Activated CD8-positive, alpha-beta memory T cell treated with anti-CD3 and anti-CD28 coated beads, Interleukin-2, amount 50 U/mL, for 1 hour (primary cell): ENCODE measurements around the gene LOXHD1.

Experiments
- DNase-seq: peaks from one replicate; pipeline ENCODE4 v3.0.0-alpha.2; 2020; ENCODE audit errors: extremely low read depth

Gene LOXHD1

DNA sequence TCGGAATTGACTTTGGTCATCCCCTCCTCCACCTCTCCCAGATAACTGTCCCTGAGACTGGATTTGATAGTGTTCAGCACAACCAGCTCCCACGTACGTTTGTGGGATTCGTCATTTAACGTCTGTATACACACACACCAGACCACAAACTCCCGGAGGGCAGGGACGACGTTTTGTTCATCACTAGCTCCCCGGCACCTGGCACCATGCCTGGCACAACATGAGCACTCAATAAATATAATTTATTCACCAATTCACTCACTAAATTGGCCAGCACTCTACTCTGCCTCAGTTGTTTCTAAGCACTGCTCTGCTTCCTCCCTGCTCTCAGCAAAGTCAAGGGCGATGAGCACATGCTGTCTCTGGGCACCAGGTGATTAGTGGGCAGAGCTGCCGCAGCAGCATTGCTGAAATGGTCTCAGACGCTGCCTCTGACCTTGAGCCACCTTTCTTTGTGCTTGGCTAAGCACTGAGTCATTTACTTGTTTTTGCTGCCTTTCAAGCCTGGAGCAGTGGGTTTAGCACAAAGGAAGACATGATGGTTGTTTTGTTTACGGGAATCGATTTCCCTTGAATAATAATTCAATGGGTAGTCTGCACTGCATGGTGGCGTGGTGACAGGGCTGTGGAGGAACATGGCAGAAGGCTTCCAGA, 19.3 kb upstream of the LOXHD1 start:
- no peak for DNase-seq

DNA sequence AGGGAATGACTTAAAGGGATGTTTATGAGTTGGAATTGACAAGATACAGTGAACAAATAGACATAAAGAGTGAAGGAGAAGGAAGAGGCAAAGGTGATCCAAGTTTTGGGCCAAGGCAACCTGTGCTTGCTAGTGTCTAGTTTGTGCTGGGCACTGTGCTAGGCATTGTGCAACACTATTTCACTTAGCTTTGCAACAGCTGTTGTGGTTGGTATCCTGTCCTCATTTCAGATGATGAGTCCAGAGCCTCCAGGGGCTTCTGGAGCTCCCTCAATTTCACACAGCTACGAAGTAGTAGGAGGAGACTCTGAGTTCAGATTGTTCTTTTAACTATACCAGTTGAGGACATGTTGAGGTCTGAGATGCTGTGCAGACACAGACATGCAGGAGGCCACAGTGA, 18.1 kb upstream of the LOXHD1 start:
- no peak for DNase-seq

DNA sequence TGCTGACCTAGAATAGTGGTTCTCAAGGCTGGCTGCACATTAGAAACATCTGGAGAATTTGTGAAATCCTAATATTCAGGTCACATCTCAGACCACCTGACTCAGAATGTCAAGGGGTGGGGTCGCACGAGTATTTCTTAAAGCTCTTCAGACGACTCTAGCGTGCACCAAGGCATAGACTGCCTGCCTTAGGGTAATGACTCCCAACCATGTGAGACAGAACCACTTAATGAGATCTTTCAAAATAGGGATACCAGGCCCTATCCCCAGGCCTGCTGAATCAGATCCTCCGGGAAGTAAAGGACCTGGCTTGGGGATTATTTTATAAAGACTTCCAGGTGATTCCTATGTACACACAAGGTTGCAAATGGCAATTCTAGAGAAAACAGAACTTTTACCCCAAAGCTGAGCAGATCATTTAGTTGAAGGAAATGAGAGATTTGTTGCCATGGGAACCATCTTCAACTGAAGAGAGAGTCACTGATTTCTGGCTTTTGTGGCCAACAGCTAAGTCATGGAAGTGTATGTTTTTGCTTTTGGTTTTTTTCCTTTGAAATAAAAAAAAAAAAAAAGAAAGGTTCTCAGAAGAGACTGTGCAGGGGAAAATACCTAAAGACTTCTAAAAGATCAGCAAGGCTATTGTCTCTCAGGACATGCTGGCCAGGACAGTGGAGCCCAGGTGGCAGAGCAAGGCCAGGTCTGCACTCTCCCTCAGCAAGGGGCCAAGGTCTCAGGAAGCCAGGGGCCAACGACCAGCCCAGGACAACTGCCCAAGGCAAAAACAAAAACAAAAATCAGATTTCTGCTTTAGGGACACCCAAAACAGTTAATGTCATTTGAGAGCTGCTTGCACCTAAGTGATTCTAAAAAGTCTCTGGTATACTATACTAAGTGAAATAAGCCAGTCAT, 15.3 kb upstream of the LOXHD1 start:
- no peak for DNase-seq

DNA sequence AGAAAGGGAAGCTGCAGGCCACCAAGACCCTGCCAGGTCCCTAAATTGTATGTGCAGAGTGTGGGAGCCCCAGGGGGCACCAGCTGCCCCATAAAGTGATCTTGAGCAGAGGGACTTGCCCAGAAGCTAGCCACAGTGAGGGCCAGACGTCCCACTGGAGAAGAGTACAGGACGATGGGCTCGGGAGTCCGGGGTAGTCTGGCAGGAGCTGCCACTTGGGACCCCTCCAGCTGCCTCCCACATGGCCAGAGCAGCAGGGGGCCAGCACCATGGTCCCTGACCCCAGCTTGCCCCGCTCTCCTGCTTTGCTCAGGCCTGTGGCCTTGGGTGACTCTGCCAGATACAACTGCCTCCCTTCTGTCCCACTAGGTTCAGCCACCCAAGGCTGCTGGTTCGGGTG, 11.7 kb upstream of the LOXHD1 start:
- DNase-seq = no peak

DNA sequence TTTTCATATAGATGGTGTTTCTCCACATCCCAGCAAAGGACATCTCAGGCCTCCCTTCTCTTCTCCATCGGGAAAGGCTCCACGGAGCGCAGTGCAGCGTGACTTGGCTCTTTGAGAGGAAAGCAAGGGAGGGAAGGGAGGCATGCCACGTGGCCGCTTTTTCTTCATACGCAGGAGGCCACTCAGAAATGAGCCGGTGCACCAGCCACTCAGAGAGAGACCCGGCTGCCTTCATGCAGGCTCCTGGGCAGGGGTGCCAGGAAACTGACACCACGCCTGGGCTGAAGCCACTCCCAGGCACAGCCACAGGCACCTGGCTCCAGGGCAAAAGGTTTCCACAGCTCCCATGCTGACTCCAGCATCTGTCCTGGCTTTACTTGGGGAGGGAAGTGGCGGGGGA, 11.1 kb upstream of the LOXHD1 start:
- DNase-seq = no peak

DNA sequence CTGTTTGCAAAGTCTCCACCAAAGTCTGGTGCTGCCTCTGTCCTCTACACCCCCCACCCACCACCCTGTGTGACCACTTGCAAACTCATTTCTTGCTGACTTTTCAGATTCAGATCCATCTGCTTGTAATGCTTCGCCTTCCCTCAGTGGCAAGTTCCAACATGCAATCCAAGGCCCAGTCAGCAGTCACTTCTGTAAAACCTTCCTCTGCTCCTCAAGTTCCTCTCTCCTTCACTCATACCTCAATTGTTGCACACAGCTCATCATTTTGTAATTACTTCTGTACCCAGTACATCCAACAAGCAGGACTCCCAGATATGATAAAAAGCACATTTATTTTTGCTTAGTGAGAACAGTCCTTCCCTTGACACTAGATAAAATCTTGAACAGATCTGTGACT, 6.5 kb upstream of the LOXHD1 start:
- DNase-seq = no peak

DNA sequence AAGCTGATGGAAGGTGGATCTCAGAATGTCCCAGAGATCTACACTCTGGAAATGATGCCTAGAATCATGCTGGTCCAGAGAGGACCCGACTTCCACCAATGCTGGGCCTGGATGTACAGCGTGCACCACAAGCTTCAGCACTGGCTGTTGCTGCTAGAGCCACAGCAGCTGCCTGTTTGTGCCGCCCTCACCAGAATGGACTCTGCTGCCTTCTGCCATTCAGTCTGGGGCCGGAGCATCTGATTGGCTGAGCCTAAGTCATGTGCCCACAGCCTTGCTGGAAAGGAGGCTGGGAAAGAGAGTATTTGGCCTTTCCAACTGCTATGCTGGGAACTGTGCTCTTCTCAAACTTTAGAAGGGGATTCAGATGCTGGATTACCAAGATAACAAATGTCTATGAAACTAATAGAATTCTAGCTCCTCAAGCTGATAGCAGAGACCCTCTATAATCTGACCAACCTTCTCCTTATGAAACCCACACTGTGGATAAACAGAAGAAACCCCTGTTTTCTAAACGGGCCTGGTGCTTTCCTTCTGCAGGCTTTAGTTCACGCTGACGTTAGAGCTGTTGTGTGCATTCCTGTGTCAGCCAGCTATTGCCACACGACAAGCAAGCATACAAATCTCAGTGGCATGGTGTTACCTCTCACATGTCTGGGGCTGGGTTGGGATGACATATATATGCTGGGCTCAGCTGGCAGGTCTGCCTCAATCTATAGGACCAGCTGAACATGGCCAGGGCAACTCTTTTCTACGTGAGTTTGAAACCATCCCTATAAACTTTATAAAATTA, 4.1 kb upstream of the LOXHD1 start:
- DNase-seq = no peak

DNA sequence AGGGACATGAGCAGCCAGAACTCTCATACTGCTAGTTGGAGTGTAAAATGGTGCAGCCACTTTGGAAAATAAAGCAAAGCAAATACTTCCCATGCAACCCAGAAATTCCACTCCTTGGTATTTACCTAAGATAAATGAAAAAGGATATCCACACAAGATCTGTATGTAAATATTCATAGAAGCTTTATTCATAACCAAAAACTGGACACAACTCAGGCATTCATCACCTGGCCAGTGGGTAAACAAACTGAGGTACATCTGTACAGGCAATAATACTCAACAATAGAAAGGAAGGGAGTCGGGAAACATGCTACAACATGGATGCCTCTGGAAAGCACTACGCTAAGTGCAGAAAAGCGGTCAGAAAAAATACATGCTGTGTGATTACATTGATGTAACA, 2.5 kb upstream of the LOXHD1 start:
- DNase-seq = no peak

DNA sequence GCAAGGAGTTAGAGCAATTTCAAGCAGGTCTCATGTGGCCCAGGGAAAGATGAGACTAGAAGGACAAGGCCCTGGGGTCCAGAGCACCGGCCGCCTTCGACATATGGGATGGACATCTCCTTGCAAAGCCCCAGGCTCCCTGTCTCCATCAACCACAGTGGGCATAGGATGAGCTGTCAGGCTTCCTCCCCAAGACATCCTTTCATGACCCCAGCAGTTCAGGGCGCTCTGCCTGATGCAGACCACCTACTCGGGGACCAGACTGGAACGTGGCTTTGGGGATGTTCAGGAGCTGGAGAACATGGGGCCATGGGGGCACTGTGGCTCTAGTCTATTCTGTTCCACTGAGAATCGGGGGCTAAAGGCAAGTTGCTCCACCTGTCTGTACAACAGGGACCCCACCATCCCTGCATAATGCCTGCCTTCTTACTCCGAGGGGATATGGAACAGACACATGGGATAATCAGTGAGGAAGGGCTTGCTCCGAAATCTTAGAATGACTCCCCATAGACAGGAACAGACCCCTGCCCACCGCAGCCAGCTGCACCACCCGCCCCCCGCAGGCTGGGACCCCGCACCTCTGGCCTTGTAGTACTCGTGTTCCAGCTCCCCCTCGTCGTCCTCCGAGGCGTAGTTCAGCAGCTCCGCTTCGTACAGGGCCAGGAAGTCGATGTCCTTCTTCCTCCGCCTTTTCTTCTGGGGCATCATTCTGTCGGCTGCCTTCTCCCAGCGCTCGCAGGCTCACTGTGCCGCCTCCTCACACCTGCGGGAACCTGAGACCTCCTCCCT, 500 bp downstream of the LOXHD1 start:
- DNase-seq = no peak

DNA sequence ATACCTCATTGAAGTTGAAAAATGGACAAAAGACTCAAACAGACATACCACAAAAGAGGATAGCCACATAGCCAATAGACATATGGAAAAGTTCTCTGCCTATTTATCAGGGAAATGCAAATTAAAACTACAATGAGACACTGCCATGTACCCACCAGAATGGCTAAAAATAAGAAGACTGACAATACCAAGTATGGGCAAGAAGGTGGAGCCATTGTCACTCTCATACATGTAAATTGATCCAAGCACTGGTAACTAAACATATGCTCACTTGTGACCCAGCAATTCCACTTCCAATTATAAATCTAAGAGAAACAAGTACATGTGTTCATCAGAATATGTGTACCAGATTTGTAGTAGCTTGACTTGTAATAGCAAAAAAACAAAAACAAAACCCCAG, 4.6 kb downstream of the LOXHD1 start:
- DNase-seq = no peak

DNA sequence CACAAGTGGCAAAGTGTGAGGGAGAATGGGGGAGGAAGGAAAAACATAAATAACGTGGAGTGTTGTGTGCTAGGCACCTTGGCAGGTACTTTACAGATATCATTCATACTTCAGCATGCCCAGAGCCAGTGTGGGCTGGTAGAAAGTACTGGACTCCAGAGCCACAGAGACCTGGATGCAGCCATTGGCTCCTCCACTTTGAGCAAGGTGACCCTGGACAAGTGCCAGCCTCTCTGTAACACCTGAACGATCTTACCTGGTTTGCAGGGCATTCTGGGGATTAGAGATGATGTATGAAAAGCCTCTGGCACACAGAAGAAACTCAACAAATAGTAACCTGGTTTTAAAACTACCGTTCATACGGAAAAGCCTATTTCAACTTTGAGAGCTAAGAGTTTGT, 6.3 kb downstream of the LOXHD1 start:
- no peak for DNase-seq

DNA sequence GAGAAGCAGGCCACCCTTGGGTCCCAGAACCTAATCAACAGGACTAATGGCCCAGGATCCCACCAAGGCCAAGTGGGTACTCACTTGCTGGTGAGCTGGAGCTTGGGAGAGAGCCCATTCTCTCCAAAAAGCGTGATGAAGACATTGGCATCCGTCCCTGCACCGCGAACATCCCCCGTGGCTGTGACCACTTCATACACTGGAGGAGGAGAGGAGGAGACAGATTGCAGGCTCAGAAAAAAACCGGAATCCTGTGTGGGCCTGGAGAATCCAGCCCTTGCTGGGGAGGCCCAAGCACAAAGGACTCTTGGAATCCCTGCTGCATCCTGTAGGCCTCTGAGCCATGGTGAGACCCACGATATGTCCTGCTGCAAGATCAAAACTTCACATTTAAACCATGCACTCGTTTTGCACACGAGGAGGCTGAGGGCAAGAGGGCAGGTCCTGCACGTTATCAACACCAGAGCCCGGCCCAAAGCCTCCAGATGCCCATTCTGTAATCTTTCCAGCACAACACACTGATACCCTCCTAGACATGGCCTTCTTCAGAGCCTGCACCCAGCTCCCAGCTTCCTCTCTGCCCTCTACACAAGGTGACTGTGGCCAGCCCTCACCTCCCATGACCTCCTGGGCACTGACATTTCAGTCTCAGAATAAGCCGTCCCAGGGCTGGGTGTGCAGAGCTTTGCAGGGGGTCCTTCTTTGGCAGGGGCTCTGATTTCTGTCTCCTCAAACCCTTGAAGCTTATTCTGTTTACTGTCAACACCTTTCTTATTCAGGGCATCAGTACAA, 7.8 kb downstream of the LOXHD1 start:
- DNase-seq = no peak

DNA sequence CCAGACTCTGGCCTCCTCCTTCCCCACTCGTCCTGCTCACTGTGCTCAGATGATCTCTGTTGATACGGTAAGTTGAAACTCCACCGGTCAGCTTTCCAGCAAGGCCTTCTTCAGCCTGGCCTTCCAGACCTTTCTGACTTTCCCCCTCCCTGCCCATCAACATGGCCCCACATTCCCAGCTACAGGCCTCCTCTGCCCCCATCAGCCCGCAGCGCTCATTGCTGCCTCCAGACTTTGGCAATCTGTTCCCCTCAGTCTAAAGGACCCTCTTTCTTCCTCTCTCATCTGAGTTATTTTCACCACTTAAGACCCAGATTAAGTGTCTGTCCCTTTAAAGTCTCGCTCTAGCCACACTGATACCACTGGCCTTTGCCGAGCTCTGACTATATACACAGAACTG, 10.6 kb downstream of the LOXHD1 start:
- DNase-seq = no peak

DNA sequence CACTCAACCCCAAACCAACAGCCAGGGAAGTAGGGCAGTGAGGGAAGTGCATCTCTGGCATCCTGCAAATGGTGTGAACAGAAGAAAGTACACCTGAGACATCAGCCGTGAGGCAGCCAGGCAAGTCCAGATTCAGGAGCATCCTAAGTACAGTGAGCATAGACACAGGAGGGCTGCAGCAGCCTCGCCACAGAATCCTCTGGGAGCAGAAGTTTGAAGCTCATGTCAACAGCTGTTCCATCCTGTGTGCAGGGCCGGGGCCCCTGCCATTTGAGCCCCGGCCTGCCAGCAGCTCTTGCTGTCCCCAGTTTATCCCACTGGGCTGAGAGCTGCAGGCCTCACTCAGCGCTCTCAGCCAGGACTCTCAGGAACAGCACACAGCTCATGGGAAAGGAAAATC, 14.5 kb downstream of the LOXHD1 start:
- DNase-seq = no peak

DNA sequence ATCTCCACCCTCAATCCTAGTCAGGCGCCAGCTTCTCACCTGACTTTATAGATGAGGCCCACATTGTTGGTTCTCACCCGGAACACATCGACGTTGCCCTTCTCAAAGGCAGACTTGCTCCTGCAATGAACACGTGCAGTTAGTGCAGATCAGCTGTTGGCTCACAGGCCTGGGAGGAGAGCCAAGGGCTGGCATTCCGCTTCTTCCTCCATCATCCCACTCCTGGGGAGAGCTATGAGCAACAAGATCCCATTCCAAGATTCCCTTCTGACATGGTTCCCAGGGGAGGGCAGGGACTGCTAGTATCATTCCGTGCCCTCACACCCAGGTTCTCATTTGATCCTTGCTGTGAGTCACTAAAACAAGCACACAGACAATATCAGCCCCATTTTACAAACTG, 15.1 kb downstream of the LOXHD1 start:
- no peak for DNase-seq

DNA sequence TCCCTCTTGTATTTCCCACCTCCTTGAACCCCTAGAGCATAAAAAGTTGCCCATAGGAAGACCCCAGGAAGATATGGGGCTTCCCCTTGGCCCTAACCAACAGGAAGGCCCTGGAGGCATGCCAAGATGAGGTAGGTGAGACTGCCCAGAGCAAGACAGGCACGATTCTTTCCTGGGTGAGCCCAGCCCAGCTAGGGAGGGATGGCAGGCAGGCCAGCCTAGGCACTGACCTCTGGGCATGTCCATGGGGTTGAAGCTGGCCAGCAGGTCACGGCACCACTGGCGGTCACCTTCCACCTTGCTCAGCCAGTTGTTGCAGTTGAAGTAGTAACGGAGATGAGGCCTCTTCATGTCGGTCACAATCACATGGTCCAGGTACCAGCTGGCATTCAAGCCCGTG, 17.6 kb downstream of the LOXHD1 start:
- DNase-seq = no peak

DNA sequence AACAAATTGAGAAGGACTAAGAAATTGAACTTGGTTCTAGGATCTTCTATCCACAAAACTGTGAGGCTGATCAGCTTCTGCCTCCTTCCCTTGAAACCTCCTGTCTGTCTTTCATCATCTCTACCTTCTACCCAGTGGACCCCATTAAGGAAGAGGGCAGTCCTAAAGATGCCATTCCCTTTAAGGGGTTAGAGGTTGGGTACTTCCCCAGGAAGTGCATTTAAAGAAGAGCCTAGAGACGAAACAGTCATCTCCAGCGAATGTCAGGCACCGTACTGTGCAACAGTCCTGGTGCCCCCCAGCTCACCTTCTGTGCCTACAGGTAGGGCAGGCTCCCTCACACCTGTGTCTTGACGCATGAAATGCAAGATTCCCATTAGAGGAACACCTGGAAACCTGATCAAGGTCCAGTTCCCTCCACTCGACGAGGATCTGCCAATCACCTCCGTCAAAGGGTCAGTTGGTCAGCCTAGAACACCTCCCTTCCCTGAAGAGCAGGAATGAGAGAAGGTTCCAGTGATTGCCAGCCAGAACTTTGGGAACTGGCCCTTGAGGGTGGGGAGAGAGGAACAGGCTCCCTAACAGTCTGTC, 20.9 kb downstream of the LOXHD1 start:
- no peak for DNase-seq

DNA sequence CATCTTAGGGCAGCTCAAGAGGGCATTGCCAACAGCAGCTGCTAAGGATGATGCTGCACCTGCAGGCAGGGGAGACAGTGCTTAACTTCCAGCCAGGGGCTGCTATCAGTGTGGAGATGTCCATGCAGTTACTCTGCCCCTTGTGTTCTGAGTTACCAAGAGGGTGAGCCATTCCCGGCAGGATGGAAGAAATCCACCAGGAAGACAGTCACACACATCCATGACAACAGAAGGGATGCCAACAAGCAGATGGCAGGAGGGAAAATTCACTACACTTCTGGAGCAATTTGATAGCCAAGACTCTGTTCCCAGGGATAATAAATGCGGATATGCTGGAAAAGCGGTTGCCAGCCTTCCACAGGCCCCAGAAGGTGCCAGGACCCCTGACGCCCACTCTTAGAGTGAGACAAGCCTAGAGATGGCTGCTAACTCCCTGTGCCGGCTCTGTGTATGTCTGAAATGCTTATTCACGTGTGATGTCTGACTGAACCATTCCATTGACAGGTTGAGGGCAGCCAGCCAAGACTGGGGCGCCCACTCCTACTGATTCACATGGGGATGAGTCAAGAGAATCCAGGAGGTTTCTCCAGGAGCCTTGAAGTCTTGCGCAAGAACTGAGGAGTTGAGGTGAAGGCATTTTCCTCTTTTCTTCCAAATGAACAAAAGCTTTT, 24.5 kb downstream of the LOXHD1 start:
- no peak for DNase-seq

DNA sequence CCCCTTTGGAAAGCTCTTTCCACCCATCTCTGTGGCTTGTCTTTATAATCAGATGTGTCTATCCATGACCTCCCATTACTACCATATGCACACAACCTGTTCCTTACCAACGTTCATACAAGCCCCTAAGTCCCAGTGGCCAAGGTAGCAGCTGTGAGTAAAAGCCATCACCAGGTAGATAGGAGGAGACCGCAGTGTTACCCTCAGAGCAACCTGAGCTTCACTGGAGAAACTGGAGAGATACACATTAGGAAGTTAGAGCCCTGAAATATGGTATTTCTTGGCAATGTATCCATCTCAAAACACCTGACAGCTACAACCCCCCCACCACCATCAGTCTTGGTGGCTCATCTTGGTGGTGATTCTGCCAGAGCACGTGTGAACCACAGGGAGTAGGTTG, 26.0 kb downstream of the LOXHD1 start:
- DNase-seq = no peak

DNA sequence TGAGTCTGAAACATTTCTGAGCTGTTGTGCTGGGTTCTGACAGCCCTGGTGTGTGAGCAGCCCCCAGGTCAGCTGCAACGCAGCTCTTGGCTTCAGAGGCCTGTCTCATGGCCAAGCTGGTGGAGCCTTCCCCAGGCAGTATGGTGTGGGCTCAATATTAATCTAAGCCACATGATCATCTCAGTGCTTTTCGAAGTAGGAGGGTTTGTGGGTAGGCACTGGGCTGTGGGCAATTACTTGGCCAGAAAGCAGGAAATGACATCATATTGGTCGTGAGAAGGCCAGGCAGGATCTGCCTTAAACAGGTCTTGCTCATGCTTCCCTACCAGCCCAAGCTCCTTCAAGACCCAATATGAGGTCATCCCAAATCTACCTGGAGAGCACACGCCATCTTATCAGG, 26.9 kb downstream of the LOXHD1 start:
- no peak for DNase-seq
